Measurements from ENCODE around the gene LDLRAD4. TPM values are rescaled to one million over a fixed set of nuclear protein-coding genes. Genes with fewer than 3 reads are reported as not detected.

Gene LDLRAD4
- total and polyA plus RNA-seq, 2 experiments from 2014 or later, result 0.73 to 1.9 TPM

DNA sequence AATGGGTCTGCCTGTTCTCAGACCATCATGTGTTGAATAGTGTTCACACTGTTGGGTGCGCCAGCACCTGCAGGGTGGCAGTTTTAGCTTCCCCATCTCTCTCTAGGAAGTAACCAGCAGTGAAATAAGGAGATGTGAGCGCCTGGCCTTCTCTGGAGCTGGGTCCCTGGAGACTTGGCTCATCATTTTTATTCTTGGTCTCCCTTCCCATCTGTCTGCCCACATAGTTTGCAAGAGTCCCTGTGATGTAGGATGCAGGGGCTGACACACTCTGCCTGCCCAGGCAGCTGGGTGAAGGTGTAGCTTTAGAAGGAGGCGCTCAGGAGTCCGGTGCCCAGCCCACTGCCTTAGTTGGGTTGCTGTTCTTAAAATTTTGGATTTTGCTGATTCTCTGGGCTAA lies 172.2 kb downstream of the LDLRAD4 start:
- no peak overlapping the region for H3K4me3 Mint-ChIP-seq
- Histone ChIP-seq H3K27ac (ENCODE audit: low read depth) (no peak overlapping the region), H3K36me3 (ENCODE audit: insufficient read depth) (no peaks in the 10 kb centered on the region), H4K20me1 (replicated peaks; ENCODE audit: insufficient read depth) (no peaks in the 10 kb centered on the region), H3K4me3 (no peak overlapping the region), H3K79me2 (replicated peaks; ENCODE audit: insufficient read depth) (no peaks in the 10 kb centered on the region), H2AFZ (no peak overlapping the region), H3K9me2 (ENCODE audit: insufficient read depth) (no peaks in the 10 kb centered on the region), H3F3A (replicated peaks; ENCODE audit: low read depth) (no peaks in the 10 kb centered on the region), H3K4me2 (no peak overlapping the region), H3K27me3 (ENCODE audit: insufficient read depth) (no peaks in the 10 kb centered on the region), H3K4me1 (ENCODE audit: insufficient read depth) (no peaks in the 10 kb centered on the region)
- TF ChIP-seq CREB1 (CRISPR knock-in tag; IDR thresholded peaks at IDR 0.05; ENCODE audit: low read depth) (no peak), POLR2AphosphoS5 (IDR thresholded peaks at IDR 0.05; ENCODE audit: low read depth) (no peak), EZH2phosphoT487 (IDR thresholded peaks at IDR 0.05; ENCODE audit: unreplicated experiment) (no peak), ZNF331 (CRISPR knock-in tag; IDR thresholded peaks at IDR 0.05; ENCODE audit: low read depth) (no peak), STAT1 (IDR thresholded peaks at IDR 0.05; ENCODE audit: unreplicated experiment) (no peak)
- TF ChIP-seq, protein P1, sequence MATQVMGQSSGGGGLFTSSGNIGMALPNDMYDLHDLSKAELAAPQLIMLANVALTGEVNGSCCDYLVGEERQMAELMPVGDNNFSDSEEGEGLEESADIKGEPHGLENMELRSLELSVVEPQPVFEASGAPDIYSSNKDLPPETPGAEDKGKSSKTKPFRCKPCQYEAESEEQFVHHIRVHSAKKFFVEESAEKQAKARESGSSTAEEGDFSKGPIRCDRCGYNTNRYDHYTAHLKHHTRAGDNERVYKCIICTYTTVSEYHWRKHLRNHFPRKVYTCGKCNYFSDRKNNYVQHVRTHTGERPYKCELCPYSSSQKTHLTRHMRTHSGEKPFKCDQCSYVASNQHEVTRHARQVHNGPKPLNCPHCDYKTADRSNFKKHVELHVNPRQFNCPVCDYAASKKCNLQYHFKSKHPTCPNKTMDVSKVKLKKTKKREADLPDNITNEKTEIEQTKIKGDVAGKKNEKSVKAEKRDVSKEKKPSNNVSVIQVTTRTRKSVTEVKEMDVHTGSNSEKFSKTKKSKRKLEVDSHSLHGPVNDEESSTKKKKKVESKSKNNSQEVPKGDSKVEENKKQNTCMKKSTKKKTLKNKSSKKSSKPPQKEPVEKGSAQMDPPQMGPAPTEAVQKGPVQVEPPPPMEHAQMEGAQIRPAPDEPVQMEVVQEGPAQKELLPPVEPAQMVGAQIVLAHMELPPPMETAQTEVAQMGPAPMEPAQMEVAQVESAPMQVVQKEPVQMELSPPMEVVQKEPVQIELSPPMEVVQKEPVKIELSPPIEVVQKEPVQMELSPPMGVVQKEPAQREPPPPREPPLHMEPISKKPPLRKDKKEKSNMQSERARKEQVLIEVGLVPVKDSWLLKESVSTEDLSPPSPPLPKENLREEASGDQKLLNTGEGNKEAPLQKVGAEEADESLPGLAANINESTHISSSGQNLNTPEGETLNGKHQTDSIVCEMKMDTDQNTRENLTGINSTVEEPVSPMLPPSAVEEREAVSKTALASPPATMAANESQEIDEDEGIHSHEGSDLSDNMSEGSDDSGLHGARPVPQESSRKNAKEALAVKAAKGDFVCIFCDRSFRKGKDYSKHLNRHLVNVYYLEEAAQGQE (IDR thresholded peaks at IDR 0.05; ENCODE audit: unreplicated experiment), result no peak
- TF ChIP-seq, protein P2, sequence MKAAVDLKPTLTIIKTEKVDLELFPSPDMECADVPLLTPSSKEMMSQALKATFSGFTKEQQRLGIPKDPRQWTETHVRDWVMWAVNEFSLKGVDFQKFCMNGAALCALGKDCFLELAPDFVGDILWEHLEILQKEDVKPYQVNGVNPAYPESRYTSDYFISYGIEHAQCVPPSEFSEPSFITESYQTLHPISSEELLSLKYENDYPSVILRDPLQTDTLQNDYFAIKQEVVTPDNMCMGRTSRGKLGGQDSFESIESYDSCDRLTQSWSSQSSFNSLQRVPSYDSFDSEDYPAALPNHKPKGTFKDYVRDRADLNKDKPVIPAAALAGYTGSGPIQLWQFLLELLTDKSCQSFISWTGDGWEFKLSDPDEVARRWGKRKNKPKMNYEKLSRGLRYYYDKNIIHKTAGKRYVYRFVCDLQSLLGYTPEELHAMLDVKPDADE (IDR thresholded peaks at IDR 0.05), result no peak
- TF ChIP-seq, protein P3, sequence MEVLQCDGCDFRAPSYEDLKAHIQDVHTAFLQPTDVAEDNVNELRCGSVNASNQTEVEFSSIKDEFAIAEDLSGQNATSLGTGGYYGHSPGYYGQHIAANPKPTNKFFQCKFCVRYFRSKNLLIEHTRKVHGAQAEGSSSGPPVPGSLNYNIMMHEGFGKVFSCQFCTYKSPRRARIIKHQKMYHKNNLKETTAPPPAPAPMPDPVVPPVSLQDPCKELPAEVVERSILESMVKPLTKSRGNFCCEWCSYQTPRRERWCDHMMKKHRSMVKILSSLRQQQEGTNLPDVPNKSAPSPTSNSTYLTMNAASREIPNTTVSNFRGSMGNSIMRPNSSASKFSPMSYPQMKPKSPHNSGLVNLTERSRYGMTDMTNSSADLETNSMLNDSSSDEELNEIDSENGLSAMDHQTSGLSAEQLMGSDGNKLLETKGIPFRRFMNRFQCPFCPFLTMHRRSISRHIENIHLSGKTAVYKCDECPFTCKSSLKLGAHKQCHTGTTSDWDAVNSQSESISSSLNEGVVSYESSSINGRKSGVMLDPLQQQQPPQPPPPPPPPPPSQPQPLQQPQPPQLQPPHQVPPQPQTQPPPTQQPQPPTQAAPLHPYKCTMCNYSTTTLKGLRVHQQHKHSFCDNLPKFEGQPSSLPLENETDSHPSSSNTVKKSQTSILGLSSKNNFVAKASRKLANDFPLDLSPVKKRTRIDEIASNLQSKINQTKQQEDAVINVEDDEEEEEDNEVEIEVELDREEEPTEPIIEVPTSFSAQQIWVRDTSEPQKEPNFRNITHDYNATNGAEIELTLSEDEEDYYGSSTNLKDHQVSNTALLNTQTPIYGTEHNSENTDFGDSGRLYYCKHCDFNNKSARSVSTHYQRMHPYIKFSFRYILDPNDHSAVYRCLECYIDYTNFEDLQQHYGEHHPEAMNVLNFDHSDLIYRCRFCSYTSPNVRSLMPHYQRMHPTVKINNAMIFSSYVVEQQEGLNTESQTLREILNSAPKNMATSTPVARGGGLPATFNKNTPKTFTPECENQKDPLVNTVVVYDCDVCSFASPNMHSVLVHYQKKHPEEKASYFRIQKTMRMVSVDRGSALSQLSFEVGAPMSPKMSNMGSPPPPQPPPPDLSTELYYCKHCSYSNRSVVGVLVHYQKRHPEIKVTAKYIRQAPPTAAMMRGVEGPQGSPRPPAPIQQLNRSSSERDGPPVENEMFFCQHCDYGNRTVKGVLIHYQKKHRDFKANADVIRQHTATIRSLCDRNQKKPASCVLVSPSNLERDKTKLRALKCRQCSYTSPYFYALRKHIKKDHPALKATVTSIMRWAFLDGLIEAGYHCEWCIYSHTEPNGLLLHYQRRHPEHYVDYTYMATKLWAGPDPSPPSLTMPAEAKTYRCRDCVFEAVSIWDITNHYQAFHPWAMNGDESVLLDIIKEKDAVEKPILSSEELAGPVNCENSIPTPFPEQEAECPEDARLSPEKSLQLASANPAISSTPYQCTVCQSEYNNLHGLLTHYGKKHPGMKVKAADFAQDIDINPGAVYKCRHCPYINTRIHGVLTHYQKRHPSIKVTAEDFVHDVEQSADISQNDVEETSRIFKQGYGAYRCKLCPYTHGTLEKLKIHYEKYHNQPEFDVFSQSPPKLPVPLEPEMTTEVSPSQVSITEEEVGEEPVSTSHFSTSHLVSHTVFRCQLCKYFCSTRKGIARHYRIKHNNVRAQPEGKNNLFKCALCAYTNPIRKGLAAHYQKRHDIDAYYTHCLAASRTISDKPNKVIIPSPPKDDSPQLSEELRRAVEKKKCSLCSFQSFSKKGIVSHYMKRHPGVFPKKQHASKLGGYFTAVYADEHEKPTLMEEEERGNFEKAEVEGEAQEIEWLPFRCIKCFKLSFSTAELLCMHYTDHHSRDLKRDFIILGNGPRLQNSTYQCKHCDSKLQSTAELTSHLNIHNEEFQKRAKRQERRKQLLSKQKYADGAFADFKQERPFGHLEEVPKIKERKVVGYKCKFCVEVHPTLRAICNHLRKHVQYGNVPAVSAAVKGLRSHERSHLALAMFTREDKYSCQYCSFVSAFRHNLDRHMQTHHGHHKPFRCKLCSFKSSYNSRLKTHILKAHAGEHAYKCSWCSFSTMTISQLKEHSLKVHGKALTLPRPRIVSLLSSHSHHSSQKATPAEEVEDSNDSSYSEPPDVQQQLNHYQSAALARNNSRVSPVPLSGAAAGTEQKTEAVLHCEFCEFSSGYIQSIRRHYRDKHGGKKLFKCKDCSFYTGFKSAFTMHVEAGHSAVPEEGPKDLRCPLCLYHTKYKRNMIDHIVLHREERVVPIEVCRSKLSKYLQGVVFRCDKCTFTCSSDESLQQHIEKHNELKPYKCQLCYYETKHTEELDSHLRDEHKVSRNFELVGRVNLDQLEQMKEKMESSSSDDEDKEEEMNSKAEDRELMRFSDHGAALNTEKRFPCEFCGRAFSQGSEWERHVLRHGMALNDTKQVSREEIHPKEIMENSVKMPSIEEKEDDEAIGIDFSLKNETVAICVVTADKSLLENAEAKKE (CRISPR knock-in tag; IDR thresholded peaks at IDR 0.05), result no peak
- TF ChIP-seq, protein P4, sequence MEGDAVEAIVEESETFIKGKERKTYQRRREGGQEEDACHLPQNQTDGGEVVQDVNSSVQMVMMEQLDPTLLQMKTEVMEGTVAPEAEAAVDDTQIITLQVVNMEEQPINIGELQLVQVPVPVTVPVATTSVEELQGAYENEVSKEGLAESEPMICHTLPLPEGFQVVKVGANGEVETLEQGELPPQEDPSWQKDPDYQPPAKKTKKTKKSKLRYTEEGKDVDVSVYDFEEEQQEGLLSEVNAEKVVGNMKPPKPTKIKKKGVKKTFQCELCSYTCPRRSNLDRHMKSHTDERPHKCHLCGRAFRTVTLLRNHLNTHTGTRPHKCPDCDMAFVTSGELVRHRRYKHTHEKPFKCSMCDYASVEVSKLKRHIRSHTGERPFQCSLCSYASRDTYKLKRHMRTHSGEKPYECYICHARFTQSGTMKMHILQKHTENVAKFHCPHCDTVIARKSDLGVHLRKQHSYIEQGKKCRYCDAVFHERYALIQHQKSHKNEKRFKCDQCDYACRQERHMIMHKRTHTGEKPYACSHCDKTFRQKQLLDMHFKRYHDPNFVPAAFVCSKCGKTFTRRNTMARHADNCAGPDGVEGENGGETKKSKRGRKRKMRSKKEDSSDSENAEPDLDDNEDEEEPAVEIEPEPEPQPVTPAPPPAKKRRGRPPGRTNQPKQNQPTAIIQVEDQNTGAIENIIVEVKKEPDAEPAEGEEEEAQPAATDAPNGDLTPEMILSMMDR (conservative IDR thresholded peaks at IDR 0.05; ENCODE audit: low read depth in 2 of 2), result no peak
- ATAC-seq (no peak), DNase-seq (ENCODE audit: low spot score) (no peak)
- peaks cover 5% of the 10 kb centered on the region for H3K27me3 Mint-ChIP-seq (ENCODE audit: insufficient read depth, low read depth, poor library complexity)
- H3K9me3 Mint-ChIP-seq, result no peaks in the 10 kb centered on the region
- no peaks in the 10 kb centered on the region for H3K4me1 Mint-ChIP-seq
- no peaks in the 10 kb centered on the region for H3K36me3 Mint-ChIP-seq (ENCODE audit: low read depth)
- no peak overlapping the region for H3K27ac Mint-ChIP-seq

All from GM23338 (cell line).